ENCODE data around the gene NFIX. TPM values are rescaled to one million over a fixed set of nuclear protein-coding genes. Genes with fewer than 3 reads are reported as not detected.
A peak's percentile ranks its signal among the peaks of the same experiment; 100 is the strongest.

NFIX gene
- total RNA-seq, 1 donor from 2014 or later = 76.5 TPM

- no peak for TF ChIP-seq CTCF (IDR thresholded peaks at IDR 0.05)
- Histone ChIP-seq H3K4me3 (peak overlapping the region; percentile 57 to 62), H3K36me3 (peaks cover 0 to 7% of the 10 kb centered on the region in 2 donors), H3K9me3 (no peaks in the 10 kb centered on the region), H3K4me1 (peaks cover 29 to 69% of the 10 kb centered on the region in 2 donors), H3K27me3 (no peaks in the 10 kb centered on the region), H3K27ac (peak overlapping the region; percentile 95 to 97)
- DNase-seq (ENCODE audit: low spot score in 2 of 2) = peak in 1 of 2 donors; percentile 85
- intact Hi-C loops (cut with DNase I) = loop anchor here (1.0 kb wide), 2 partner anchors 11 to 15 kb away; no protein-coding TSS in a partner anchor
Observed at GRCh38 chr19:13012690-13013608, 17.7 kb downstream of the NFIX start.

- Histone ChIP-seq H3K27ac (peak overlapping the region; percentile 95 to 97), H3K4me3 (peak overlapping the region; percentile 57 to 62), H3K27me3 (no peaks in the 10 kb centered on the region), H3K4me1 (peaks cover 22 to 65% of the 10 kb centered on the region in 2 donors), H3K9me3 (no peaks in the 10 kb centered on the region), H3K36me3 (peaks cover 0 to 6% of the 10 kb centered on the region in 2 donors)
- peak in 1 of 2 donors; percentile 64 for DNase-seq (ENCODE audit: low spot score in 2 of 2)
- no peak for TF ChIP-seq CTCF (IDR thresholded peaks at IDR 0.05)
- intact Hi-C loops (cut with DNase I) = loop anchor here (1.0 kb wide), 2 partner anchors 11 to 15 kb away; no protein-coding TSS in a partner anchor
Observed at GRCh38 chr19:13013649-13014048, 18.4 kb downstream of the NFIX start.

- intact Hi-C loops (cut with DNase I) = no loop called here
- peaks cover 18 to 63% of the 10 kb centered on the region in 2 donors for H3K4me1 ChIP-seq
Observed at GRCh38 chr19:13014101-13014920, 19.0 kb downstream of the NFIX start.

GRCh38 chr19:13014921-13015280 lies 19.6 kb downstream of the NFIX start:
- Histone ChIP-seq H3K4me1 (peaks cover 13 to 63% of the 10 kb centered on the region in 2 donors), H3K9me3 (no peaks in the 10 kb centered on the region), H3K27me3 (no peaks in the 10 kb centered on the region), H3K36me3 (no peaks in the 10 kb centered on the region), H3K27ac (peak overlapping the region; percentile 95 to 97), H3K4me3 (peak overlapping the region; percentile 57 to 62)
- intact Hi-C loops (cut with DNase I) = no loop called here
- DNase-seq (ENCODE audit: low spot score in 2 of 2) = no peak
- TF ChIP-seq CTCF (IDR thresholded peaks at IDR 0.05) = no peak

More at GRCh38 chr19:13014101-13014920, 19.0 kb downstream of the NFIX start:
- peak in 1 of 2 donors; percentile 66 for DNase-seq (ENCODE audit: low spot score in 2 of 2)
- Histone ChIP-seq H3K27me3 (no peaks in the 10 kb centered on the region), H3K9me3 (no peaks in the 10 kb centered on the region), H3K27ac (peak overlapping the region; percentile 95 to 97), H3K4me3 (peak overlapping the region; percentile 57 to 62), H3K36me3 (no peaks in the 10 kb centered on the region)
- TF ChIP-seq CTCF (IDR thresholded peaks at IDR 0.05) = no peak

GRCh38 chr19:13015361-13016223 lies 20.3 kb downstream of the NFIX start:
- H3K27me3 ChIP-seq = no peaks in the 10 kb centered on the region
- H3K9me3 ChIP-seq = no peaks in the 10 kb centered on the region
- peaks cover 7 to 63% of the 10 kb centered on the region in 2 donors for H3K4me1 ChIP-seq
- intact Hi-C loops (cut with DNase I) = loop anchor here (2.0 kb wide), 1 partner anchor 15 kb away; no protein-coding TSS in a partner anchor
- H3K36me3 ChIP-seq = no peaks in the 10 kb centered on the region
- DNase-seq (ENCODE audit: low spot score in 2 of 2) = no peak
- H3K27ac ChIP-seq = peak overlapping the region; percentile 95 to 97
- TF ChIP-seq CTCF (IDR thresholded peaks at IDR 0.05) = no peak
- H3K4me3 ChIP-seq = peak overlapping the region in 1 of 2 donors; percentile 62
